BE2C (cell line): Measurements from ENCODE around the gene RAB5A. TPM values are rescaled to one million over a fixed set of nuclear protein-coding genes. Genes with fewer than 3 reads are reported as not detected.
"Not testable (repeated sequence)": the region's sequence is repeated elsewhere in the genome, so short reads cannot be mapped to it uniquely, and the experiment has no call there.

Experiments used
- DNase-seq: peaks from one replicate; pipeline ENCODE4 v3.0.0-alpha.2; 2020
- H3K27me3 ChIP-seq: fragments of 250-450 bp; sonication (Bioruptor Pico); 2 replicates; pipeline ENCODE4 v1.5.1; 2020; ENCODE audit warnings: mild to moderate bottlenecking
- H3K36me3 ChIP-seq: fragments of 250-450 bp; sonication (Bioruptor Pico); 2 replicates; pipeline ENCODE4 v1.5.1; 2020; ENCODE audit warnings: mild to moderate bottlenecking
- H3K4me1 ChIP-seq: fragments of 250-450 bp; sonication (Bioruptor Pico); 2 replicates; pipeline ENCODE4 v1.5.1; 2020
- H3K4me3 ChIP-seq: 2 replicates; pipeline ENCODE4 v1.5.1; 2011; ENCODE audit warnings: low read depth, low read length
- H3K9me3 ChIP-seq: fragments of 250-450 bp; sonication (Bioruptor Pico); 2 replicates; pipeline ENCODE4 v1.5.1; 2020
- CTCF ChIP-seq: IDR thresholded peaks from 2 replicates; pipeline ENCODE4 v1.5.1; 2012; ENCODE audit warnings: mild to moderate bottlenecking, low read depth, low read length
- polyA plus RNA-seq: library from polyadenylated mRNA; unstranded; fragments of >200 nt; gene quantifications from one replicate; pipeline ENCODE4 v1.2.1, GENCODE V29; 2012; ENCODE audit warnings: low read depth, missing spikeins; ENCODE audit not compliant: insufficient read length, insufficient read depth

The RAB5A gene
- polyA plus RNA-seq = 23.4 TPM

GRCh38 chr3:19946832-19947548 is at the start of gene RAB5A:
TSS of gene RAB5A (plus strand) at chr3:19947097. CDS start at chr3:19950899, 3,802 bp downstream.
- DNase-seq = peak; percentile 91
- no peaks in the 10 kb centered on the region for H3K27me3 ChIP-seq
- TF ChIP-seq CTCF = no peak

GRCh38 chr3:19898721-19899120 is 48.2 kb upstream of the RAB5A start:
- Histone ChIP-seq H3K27me3 (no peaks in the 10 kb centered on the region), H3K36me3 (no peaks in the 10 kb centered on the region), H3K9me3 (no peaks in the 10 kb centered on the region), H3K4me1 (no peaks in the 10 kb centered on the region), H3K4me3 (no peak overlapping the region)
- no peak for DNase-seq
- no peak for TF ChIP-seq CTCF

More at GRCh38 chr3:19946832-19947548, at the start of gene RAB5A:
- Histone ChIP-seq H3K4me1 (no peaks in the 10 kb centered on the region), H3K4me3 (peak within 1 kb of the TSS; percentile 84), H3K9me3 (no peaks in the 10 kb centered on the region), H3K36me3 (peaks cover 3% of the 10 kb centered on the region; the same call in 1 of the 2 replicates)

GRCh38 chr3:19899264-19899663 is 47.6 kb upstream of the RAB5A start:
- no peak for TF ChIP-seq CTCF
- Histone ChIP-seq H3K4me3 (no peak overlapping the region), H3K36me3 (no peaks in the 10 kb centered on the region), H3K4me1 (no peaks in the 10 kb centered on the region), H3K9me3 (no peaks in the 10 kb centered on the region), H3K27me3 (no peaks in the 10 kb centered on the region)
- DNase-seq = no peak

GRCh38 chr3:19899833-19900232 is 47.1 kb upstream of the RAB5A start:
- H3K9me3 ChIP-seq, H3K4me1 ChIP-seq, DNase-seq, H3K36me3 ChIP-seq, H3K27me3 ChIP-seq, H3K4me3 ChIP-seq: not testable (repeated sequence)

- Histone ChIP-seq H3K4me3 (no peak overlapping the region), H3K36me3 (no peaks in the 10 kb centered on the region), H3K4me1 (no peaks in the 10 kb centered on the region), H3K27me3 (no peaks in the 10 kb centered on the region), H3K9me3 (no peaks in the 10 kb centered on the region)
- no peak for DNase-seq
- TF ChIP-seq CTCF = no peak
Observed at GRCh38 chr3:19901337-19901736, 45.6 kb upstream of the RAB5A start.

- peak; percentile 8 for DNase-seq
- H3K4me1 ChIP-seq = no peaks in the 10 kb centered on the region
- H3K9me3 ChIP-seq = no peaks in the 10 kb centered on the region
- no peak overlapping the region for H3K4me3 ChIP-seq
- H3K27me3 ChIP-seq = no peaks in the 10 kb centered on the region
- TF ChIP-seq CTCF = no peak
- no peaks in the 10 kb centered on the region for H3K36me3 ChIP-seq
Observed at GRCh38 chr3:19901918-19902317, 45.0 kb upstream of the RAB5A start.
